Heart left ventricle (tissue), 16 donors: ENCODE results near the gene UBE2B. TPM values are rescaled to one million over a fixed set of nuclear protein-coding genes. Genes with fewer than 3 reads are reported as not detected.
"Not testable (repeated sequence)": the region's sequence is repeated elsewhere in the genome, so short reads cannot be mapped to it uniquely, and the experiment has no call there.

ENCODE experiments used
- ATAC-seq, 4 donors: fragments of 200-7000 bp; cut with Tn5 transposase; one replicate each; pipeline ENCODE4 v1.9.1; 2020 to 2022; ENCODE audit warnings: moderate library complexity in 4 of 4, mild to moderate bottlenecking in 3 of 4, moderate number of reproducible peaks in 1 of 4
- DNase-seq, 5 donors: peaks; one replicate each; pipeline ENCODE4 v3.0.0-alpha.2; 2020
- H3K27ac ChIP-seq, 12 donors: fragments of 200-600 bp; sonication (generic) in 4 of 12; one replicate each; pipeline versions ENCODE4 v1.5.0 to v1.8.0; 2016 to 2022; ENCODE audit warnings: mild to moderate bottlenecking in 2 of 12
- H3K27me3 ChIP-seq, 9 donors: fragments of 200-600 bp; sonication (generic) in 2 of 9; one replicate each; pipeline versions ENCODE4 v1.5.1 to v1.8.0; 2016 to 2022; ENCODE audit warnings: mild to moderate bottlenecking in 3 of 9
- H3K36me3 ChIP-seq, 9 donors: fragments of 200-600 bp; sonication (generic) in 2 of 9; one replicate each; pipeline versions ENCODE4 v1.5.0 to v1.8.0; 2018 to 2022; ENCODE audit warnings: mild to moderate bottlenecking in 2 of 9
- H3K4me1 ChIP-seq, 12 donors: fragments of 200-600 bp; sonication (generic) in 4 of 12; one replicate each; pipeline versions ENCODE4 v1.5.0 to v1.8.0; 2016 to 2022; ENCODE audit warnings: mild to moderate bottlenecking in 3 of 12
- H3K4me3 ChIP-seq, 12 donors: fragments of 200-600 bp; sonication (generic) in 4 of 12; one replicate each; pipeline versions ENCODE4 v1.5.0 to v1.8.0; 2017 to 2022; ENCODE audit warnings: mild to moderate bottlenecking in 9 of 12, moderate library complexity in 4 of 12
- H3K9me3 ChIP-seq, 12 donors: fragments of 200-600 bp; sonication (generic) in 4 of 12; one replicate each; pipeline versions ENCODE4 v1.5.0 to v1.8.0; 2016 to 2022; ENCODE audit warnings: mild to moderate bottlenecking in 1 of 12
- POLR2A ChIP-seq, 2 donors: fragments of 450-650 bp; IDR thresholded peaks; one replicate each; pipeline ENCODE4 v1.6.1; 2017; ENCODE audit warnings: antibody characterized with exemption in 2 of 2, mild to moderate bottlenecking in 2 of 2, moderate library complexity in 2 of 2
- WGBS, 4 donors: extraction: QIAGEN DNeasy Blood & Tissue Kit in 2 of 4; methylation state at CpG; one replicate each; pipeline versions ENCODE4 v1.1.5 to v1.1.7; 2013 to 2018; 5-methylcytosine and 5-hydroxymethylcytosine counted together
- intact Hi-C, 10 donors: fragments of 100-400 bp; cut with DNase I; formaldehyde crosslinking; loops; one replicate each; pipeline versions ENCODE4 v1.11.1 to v1.14.2; 2022
- polyA plus RNA-seq, 2 donors: library from polyadenylated mRNA; stranded (reverse); fragments of 200-250 nt; gene quantifications; one replicate each; pipeline ENCODE4 v1.2.3, GENCODE V29; 2013
- total RNA-seq, 9 donors: library from RNA; depleted of rRNA in 2 of 9; stranded (reverse); fragments of >200 nt in 2 of 9; fragmentation: NEBNext Ultra II Directional in 3 of 9; extraction: Animal tissue kit (Norgen Biotek cat#: 25700) in 3 of 9; gene quantifications; one replicate each; pipeline versions ENCODE4 v1.1.0 to v1.2.4, GENCODE V29; 2016 to 2023
- TF ChIP-seq, protein P1 (sequence below), 12 donors: fragments of 200-600 bp; sonication (generic) in 4 of 12; IDR thresholded peaks; one replicate each; pipeline versions ENCODE4 v1.5.0 to v1.8.0; 2018 to 2022; ENCODE audit warnings: antibody characterized with exemption in 12 of 12, mild to moderate bottlenecking in 5 of 12
- donor health status: ischemic (EF 13 %, LVEDD 7.1; RV severe dilation, severe dysfunction).
- donor health status: healthy with polysubstance abuse.
- donor health status: DM: no; HTN: yes; CAD: no.
- donor health status: DM: no; HTN: no; CAD: no.
- donor health status: ischemic (EF 25% LVEDD 6.9; RV normal size, moderate dysfunction).
- donor health status: ischemic (EF 25% LVEDD 5.7; RV mildly dilated, moderate dysfunction).
- donor health status: healthy.
- donor health status: DM: yes; HTN: yes; CAD: no.
- donor health status: ischemic (EF 35%, LVEDD 5.7; RV mildly dilated, moderate dysfunction).
- donor health status: nonischemic (EF 11% LVEDD 7.7; RV severe dilation, severe dysfunction).
- donor health status: DM: yes; HTN: yes; CAD: no.
- donor health status: PGD.
- donor health status: ischemic (EF 29% LVEDD 5.4; RV normal size, mild dysfunction).
- donor health status: nonischemic (EF 23%, LVEDD 6.1; RV moderate dilation, normal function).

The UBE2B gene
- total and polyA plus RNA-seq, 11 donors = 62.8 to 230 (median 188) TPM

DNA sequence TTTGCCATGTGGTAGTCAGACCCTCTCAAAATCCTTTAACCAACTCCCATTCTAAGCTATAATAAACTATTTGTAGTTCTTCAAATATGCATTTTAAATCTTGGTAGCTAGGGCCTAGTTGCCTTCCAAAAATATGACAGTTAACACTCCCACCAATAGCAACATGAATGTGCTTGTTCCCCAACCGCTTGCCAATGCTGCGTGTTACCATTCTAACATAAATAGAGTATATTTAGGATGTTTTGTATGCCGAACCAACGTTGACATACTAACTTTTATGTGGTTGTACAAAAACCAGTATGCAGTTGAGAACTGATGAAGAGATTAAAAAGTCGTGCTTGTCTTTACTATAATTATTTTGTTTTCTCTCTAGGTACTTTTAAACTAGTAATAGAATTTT lies 9.0 kb downstream of the UBE2B start:
- peaks cover 0 to 99% (median 97%) of the 10 kb centered on the region in 9 donors for H3K36me3 ChIP-seq
- TF ChIP-seq, protein P1, sequence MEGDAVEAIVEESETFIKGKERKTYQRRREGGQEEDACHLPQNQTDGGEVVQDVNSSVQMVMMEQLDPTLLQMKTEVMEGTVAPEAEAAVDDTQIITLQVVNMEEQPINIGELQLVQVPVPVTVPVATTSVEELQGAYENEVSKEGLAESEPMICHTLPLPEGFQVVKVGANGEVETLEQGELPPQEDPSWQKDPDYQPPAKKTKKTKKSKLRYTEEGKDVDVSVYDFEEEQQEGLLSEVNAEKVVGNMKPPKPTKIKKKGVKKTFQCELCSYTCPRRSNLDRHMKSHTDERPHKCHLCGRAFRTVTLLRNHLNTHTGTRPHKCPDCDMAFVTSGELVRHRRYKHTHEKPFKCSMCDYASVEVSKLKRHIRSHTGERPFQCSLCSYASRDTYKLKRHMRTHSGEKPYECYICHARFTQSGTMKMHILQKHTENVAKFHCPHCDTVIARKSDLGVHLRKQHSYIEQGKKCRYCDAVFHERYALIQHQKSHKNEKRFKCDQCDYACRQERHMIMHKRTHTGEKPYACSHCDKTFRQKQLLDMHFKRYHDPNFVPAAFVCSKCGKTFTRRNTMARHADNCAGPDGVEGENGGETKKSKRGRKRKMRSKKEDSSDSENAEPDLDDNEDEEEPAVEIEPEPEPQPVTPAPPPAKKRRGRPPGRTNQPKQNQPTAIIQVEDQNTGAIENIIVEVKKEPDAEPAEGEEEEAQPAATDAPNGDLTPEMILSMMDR (IDR thresholded peaks at IDR 0.05) = no peak
- no peak for TF ChIP-seq POLR2A (IDR thresholded peaks at IDR 0.05)

DNA sequence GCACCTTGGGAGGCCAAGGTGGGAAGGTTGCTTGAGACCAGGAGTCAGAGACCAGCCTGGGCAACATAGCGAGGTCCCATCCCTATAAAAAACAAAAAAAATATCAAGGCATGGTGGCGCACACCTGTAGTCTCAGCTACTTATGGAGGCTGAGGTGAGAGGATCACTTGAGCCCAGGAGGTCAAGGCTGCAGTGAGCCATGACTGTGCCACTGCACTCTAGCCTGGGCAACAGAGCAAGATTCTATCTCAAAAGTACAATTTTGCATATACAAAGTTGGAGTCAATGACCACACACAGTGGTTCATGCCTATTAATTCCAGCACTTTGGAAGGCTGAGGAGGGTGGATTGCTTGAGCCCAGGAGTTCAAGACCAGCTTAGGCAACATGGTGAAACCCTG lies 10.8 kb downstream of the UBE2B start:
- H3K9me3 ChIP-seq, H3K27ac ChIP-seq, H3K4me3 ChIP-seq, intact Hi-C loops, DNase-seq, H3K27me3 ChIP-seq, ATAC-seq: not testable (repeated sequence)
- Histone ChIP-seq H3K4me1 (peaks cover 0 to 13% (median 5%) of the 10 kb centered on the region in 12 donors), H3K36me3 (peaks cover 0 to 100% (median 99%) of the 10 kb centered on the region in 9 donors)
- WGBS, 4 donors = 92 to 100% (median 99%) methylated on average over 2 of the region's 2 CpGs

More for the DNA sequence above, 9.0 kb downstream of the UBE2B start:
- peaks cover 0 to 25% (median 12%) of the 10 kb centered on the region in 12 donors for H3K4me1 ChIP-seq
- ATAC-seq (no peak), DNase-seq (no peak)
- H3K27ac ChIP-seq = no peak overlapping the region
- no peaks in the 10 kb centered on the region for H3K27me3 ChIP-seq
- 82 to 91% (median 84%) methylated on average over 5 of the region's 5 CpGs for WGBS, 4 donors
- no peaks in the 10 kb centered on the region for H3K9me3 ChIP-seq
- no peak overlapping the region for H3K4me3 ChIP-seq
- intact Hi-C loops = no loop called here

DNA sequence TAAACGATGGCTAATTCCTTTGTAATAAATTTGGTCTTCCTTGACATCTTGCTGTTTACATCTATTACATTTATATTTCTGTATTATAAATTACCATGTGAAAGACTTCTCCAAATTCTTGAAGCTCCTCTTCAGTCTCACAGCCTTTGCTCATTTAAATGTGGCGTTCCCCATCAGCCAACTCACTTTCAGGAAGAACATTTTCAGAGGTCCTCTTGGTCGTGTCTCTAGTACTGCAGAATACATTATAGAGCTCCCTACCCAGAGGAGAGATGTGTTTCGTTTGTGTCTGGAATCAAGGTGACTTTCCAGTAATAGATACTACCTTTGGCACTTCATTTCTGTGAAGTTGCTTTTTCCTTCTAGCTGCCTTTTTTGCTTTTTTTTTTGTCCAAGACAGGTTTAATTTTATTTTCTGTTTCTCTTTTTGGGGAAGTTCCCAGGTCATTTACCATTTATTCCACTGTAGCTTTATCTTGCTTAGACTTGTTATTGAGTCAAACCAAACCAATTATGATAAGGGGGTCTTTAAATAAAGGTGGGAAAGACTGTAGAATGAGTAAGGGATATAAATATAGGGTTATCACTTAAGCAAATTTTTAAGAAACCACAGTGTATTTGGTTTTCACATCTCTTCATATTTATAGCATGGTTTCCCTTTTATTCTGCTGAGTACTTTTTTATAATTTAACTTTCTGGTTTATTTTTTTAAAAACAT lies 12.8 kb downstream of the UBE2B start:
- no peak for DNase-seq
- H3K4me1 ChIP-seq = no peaks in the 10 kb centered on the region
- no peak overlapping the region for H3K27ac ChIP-seq
- TF ChIP-seq, protein P1 (IDR thresholded peaks at IDR 0.05) = no peak
- TF ChIP-seq POLR2A (IDR thresholded peaks at IDR 0.05) = no peak
- no peak for ATAC-seq
- no peak overlapping the region for H3K4me3 ChIP-seq
- WGBS, 4 donors = 55 to 78% (median 67%) methylated on average over 4 of the region's 4 CpGs
- intact Hi-C loops = no loop called here
- H3K9me3 ChIP-seq = no peaks in the 10 kb centered on the region
- H3K27me3 ChIP-seq = no peaks in the 10 kb centered on the region
- peaks cover 0 to 100% (median 99%) of the 10 kb centered on the region in 9 donors for H3K36me3 ChIP-seq

DNA sequence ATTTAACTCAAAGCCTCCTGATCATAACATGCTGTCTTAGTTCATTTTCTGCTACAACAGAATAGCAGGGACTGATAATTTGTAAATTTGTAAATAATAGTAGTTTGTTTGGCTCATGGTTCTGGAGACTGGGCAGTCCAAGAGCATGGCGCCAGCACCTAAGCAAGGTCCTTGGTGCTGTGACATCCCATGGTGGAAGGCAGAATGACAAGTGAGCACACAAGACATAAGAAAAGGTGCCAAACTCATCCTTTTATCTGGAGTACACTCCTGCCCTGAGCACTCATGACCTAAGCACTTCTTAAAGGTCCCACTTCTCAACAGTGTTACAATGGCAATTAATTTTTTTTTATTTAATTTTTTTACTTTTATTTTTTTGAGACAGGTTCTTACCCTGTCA lies 16.1 kb downstream of the UBE2B start:
- no peaks in the 10 kb centered on the region for H3K27me3 ChIP-seq
- no peak overlapping the region for H3K27ac ChIP-seq
- no peak for TF ChIP-seq POLR2A (IDR thresholded peaks at IDR 0.05)
- TF ChIP-seq, protein P1 (IDR thresholded peaks at IDR 0.05) = no peak
- peak in 1 of 4 donors; percentile 26 for ATAC-seq
- no peaks in the 10 kb centered on the region for H3K4me1 ChIP-seq
- 91 to 100% (median 96%) methylated on average over 1 of the region's 1 CpG for WGBS, 4 donors
- intact Hi-C loops = no loop called here
- no peak for DNase-seq
- H3K36me3 ChIP-seq = peaks cover 0 to 100% (median 100%) of the 10 kb centered on the region in 9 donors
- no peak overlapping the region for H3K4me3 ChIP-seq
- H3K9me3 ChIP-seq = no peaks in the 10 kb centered on the region
